CD14-positive monocyte (primary cell): ENCODE measurements around the gene LY6G5B. TPM values are rescaled to one million over a fixed set of nuclear protein-coding genes. Genes with fewer than 3 reads are reported as not detected.
A peak's percentile ranks its signal among the peaks of the same experiment; 100 is the strongest.

Experiments used
- DNase-seq, 3 donors: peaks; one replicate each; pipeline ENCODE4 v3.0.0-alpha.2; 2011 to 2022
- H2AFZ ChIP-seq: 2 replicates; pipeline ENCODE4 v1.6.0; 2012; ENCODE audit warnings: mild to moderate bottlenecking, low read depth, low read length, inconsistent platforms; ENCODE audit not compliant: insufficient read depth, poor library complexity, severe bottlenecking
- H3K27ac ChIP-seq, 2 donors: 1 replicate in 1 of 2; 2 replicates in 1 of 2; pipeline ENCODE4 v1.5.1; 2012 to 2013; ENCODE audit warnings: low read length in 2 of 2, control low read depth in 1 of 2, inconsistent platforms in 1 of 2, low read depth in 1 of 2, mild to moderate bottlenecking in 1 of 2
- H3K27me3 ChIP-seq, 2 donors: one replicate each; pipeline versions ENCODE4 v1.6.0 to v1.6.1; 2011 to 2013; ENCODE audit warnings: low read length in 2 of 2; ENCODE audit not compliant: control insufficient read depth in 2 of 2, insufficient read depth in 2 of 2
- H3K36me3 ChIP-seq, 2 donors: replicated peaks in 1 of 2; 1 replicate in 1 of 2; 2 replicates in 1 of 2; pipeline versions ENCODE4 v1.5.1 to v1.6.1; 2012 to 2013; ENCODE audit warnings: low read length in 2 of 2, control low read depth in 1 of 2, inconsistent platforms in 1 of 2, mild to moderate bottlenecking in 1 of 2; ENCODE audit not compliant: insufficient read depth in 2 of 2, control insufficient read depth in 1 of 2
- H3K4me1 ChIP-seq, 2 donors: 1 replicate in 1 of 2; 2 replicates in 1 of 2; pipeline versions ENCODE4 v1.5.1 to v1.6.1; 2012 to 2013; ENCODE audit warnings: low read length in 2 of 2, control low read depth in 1 of 2, inconsistent platforms in 1 of 2, mild to moderate bottlenecking in 1 of 2, moderate library complexity in 1 of 2; ENCODE audit not compliant: insufficient read depth in 2 of 2, control insufficient read depth in 1 of 2
- H3K4me2 ChIP-seq: replicated peaks from 2 replicates; pipeline ENCODE3; 2012; ENCODE audit warnings: low read length, moderate library complexity, mild to moderate bottlenecking; ENCODE audit not compliant: poor library complexity, severe bottlenecking; ENCODE audit errors: extremely low read depth
- H3K4me3 ChIP-seq, 3 experiments: fragments of 200-600 bp in 1 of 3; sonication (generic) in 1 of 3; replicated peaks in 1 of 3; 1 replicate in 2 of 3; 2 replicates in 1 of 3; pipeline ENCODE4 v1.5.1; 2011 to 2013; ENCODE audit warnings: low read length in 3 of 3, mild to moderate bottlenecking in 3 of 3, control low read depth in 2 of 3, low read depth in 2 of 3, inconsistent platforms in 1 of 3, moderate library complexity in 1 of 3
- H3K79me2 ChIP-seq: 2 replicates; pipeline ENCODE4 v1.6.0; 2012; ENCODE audit warnings: mild to moderate bottlenecking, control low read depth, inconsistent platforms, low read length, moderate library complexity; ENCODE audit not compliant: insufficient read depth
- H3K9ac ChIP-seq: 2 replicates; pipeline ENCODE4 v1.6.0; 2017; ENCODE audit warnings: low read length, mild to moderate bottlenecking; ENCODE audit not compliant: insufficient read depth, poor library complexity, severe bottlenecking
- H3K9me3 ChIP-seq, 2 donors: replicated peaks in 1 of 2; 1 replicate in 1 of 2; 2 replicates in 1 of 2; pipeline versions ENCODE4 v1.5.1 to v1.6.1; 2012 to 2013; ENCODE audit warnings: low read length in 2 of 2, control low read depth in 1 of 2; ENCODE audit not compliant: control insufficient read depth in 1 of 2, insufficient read depth in 1 of 2
- H4K20me1 ChIP-seq: 2 replicates; pipeline ENCODE4 v1.6.0; 2012; ENCODE audit warnings: mild to moderate bottlenecking, low read length, control low read depth, moderate library complexity; ENCODE audit not compliant: insufficient read depth
- H3K27ac Mint-ChIP-seq, 7 donors: one replicate each; pipeline ENCODE4 v1.8.0; 2020; ENCODE audit warnings: mild to moderate bottlenecking in 7 of 7, mixed read lengths in 7 of 7, moderate library complexity in 6 of 7, inconsistent platforms in 2 of 7
- H3K27me3 Mint-ChIP-seq, 3 donors: one replicate each; pipeline ENCODE4 v1.8.0; 2021 to 2022; ENCODE audit warnings: low read depth in 3 of 3, mild to moderate bottlenecking in 3 of 3, mixed read lengths in 3 of 3, moderate library complexity in 3 of 3, inconsistent platforms in 1 of 3
- H3K36me3 Mint-ChIP-seq, 2 donors: one replicate each; pipeline ENCODE4 v1.8.0; 2020; ENCODE audit warnings: mixed read lengths in 2 of 2, inconsistent platforms in 1 of 2, mild to moderate bottlenecking in 1 of 2
- H3K4me1 Mint-ChIP-seq: one replicate; pipeline ENCODE4 v1.8.0; 2020; ENCODE audit warnings: mild to moderate bottlenecking, mixed read lengths
- H3K4me3 Mint-ChIP-seq, 2 donors: one replicate each; pipeline ENCODE4 v1.8.0; 2020; ENCODE audit warnings: mild to moderate bottlenecking in 2 of 2, mixed read lengths in 2 of 2, moderate library complexity in 1 of 2
- H3K9me3 Mint-ChIP-seq, 7 donors: one replicate each; pipeline ENCODE4 v1.8.0; 2020 to 2022; ENCODE audit warnings: mixed read lengths in 7 of 7, mild to moderate bottlenecking in 6 of 7, moderate library complexity in 6 of 7, inconsistent platforms in 2 of 7
- WGBS: methylation state at CpG from one replicate; pipeline ENCODE4 v1.1.5; 2013; ENCODE audit warnings: missing lambda C conversion rate; ENCODE audit not compliant: insufficient coverage; 5-methylcytosine and 5-hydroxymethylcytosine counted together
- intact Hi-C, 2 donors: fragments of 100-400 bp; cut with micrococcal nuclease; formaldehyde crosslinking; loops; one replicate each; pipeline versions ENCODE4 v1.15.0 to v1.15.1; 2023
- polyA plus RNA-seq, 3 donors: library from polyadenylated mRNA; depleted of rRNA in 1 of 3; unstranded in 2 of 3; stranded (reverse) in 1 of 3; fragments of 300-500 nt in 2 of 3; fragments of >200 nt in 1 of 3; fragmentation: Illumina TruSeq in 2 of 3; gene quantifications; 1 replicate in 2 of 3; 2 replicates in 1 of 3; pipeline ENCODE4 v1.2.3, GENCODE V29; 2012 to 2021
- TF ChIP-seq, protein P1 (sequence below): fragments of 200-600 bp; IDR thresholded peaks from one replicate; pipeline ENCODE4 v1.8.0; 2022; ENCODE audit warnings: antibody characterized with exemption, mild to moderate bottlenecking

The LY6G5B gene
- polyA plus RNA-seq, 3 donors: 0.17 to 55.1 TPM; not detected in 1

DNA sequence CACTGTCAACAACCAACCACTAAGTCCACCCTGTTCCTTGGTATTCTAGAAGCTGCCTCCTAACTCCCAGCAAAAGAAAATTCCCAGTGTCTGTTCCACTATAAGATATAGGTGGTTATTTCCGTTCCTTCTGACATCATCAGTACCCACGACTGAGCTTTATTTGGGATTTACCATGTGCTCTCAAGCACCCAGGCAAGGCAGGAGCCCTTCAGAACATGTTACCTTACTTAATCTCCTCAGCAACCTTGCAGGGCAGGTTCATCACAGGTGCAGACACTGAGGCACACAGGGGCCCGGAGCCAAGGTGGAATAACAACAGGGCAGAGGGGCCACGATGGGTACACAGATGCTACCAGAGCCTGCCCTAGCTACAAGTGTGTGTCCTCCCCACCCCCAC is 22.6 kb downstream of the LY6G5B start:
- H3K4me1 Mint-ChIP-seq: peaks cover 15% of the 10 kb centered on the region
- peaks cover 0 to 3% (median 1%) of the 10 kb centered on the region in 3 donors for H3K27me3 Mint-ChIP-seq
- H3K27ac Mint-ChIP-seq: peak overlapping the region in 1 of 7 donors; percentile 63
- Histone ChIP-seq H4K20me1 (peaks cover 29% of the 10 kb centered on the region), H3K4me2 (no peak overlapping the region), H3K79me2 (peaks cover 8% of the 10 kb centered on the region), H3K36me3 (peaks cover 85 to 98% of the 10 kb centered on the region in 2 donors), H3K27ac (no peak overlapping the region), H3K4me3 (no peak overlapping the region), H2AFZ (no peak overlapping the region), H3K9ac (no peak overlapping the region), H3K4me1 (peaks cover 9 to 10% of the 10 kb centered on the region in 2 donors), H3K9me3 (no peaks in the 10 kb centered on the region), H3K27me3 (no peaks in the 10 kb centered on the region)
- 90% methylated on average over 2 of the region's 4 CpGs for WGBS
- DNase-seq: no peak
- no peaks in the 10 kb centered on the region for H3K9me3 Mint-ChIP-seq
- no peak overlapping the region for H3K4me3 Mint-ChIP-seq
- intact Hi-C loops: no loop called here
- peaks cover 82 to 94% of the 10 kb centered on the region in 2 donors for H3K36me3 Mint-ChIP-seq
- TF ChIP-seq, protein P1, sequence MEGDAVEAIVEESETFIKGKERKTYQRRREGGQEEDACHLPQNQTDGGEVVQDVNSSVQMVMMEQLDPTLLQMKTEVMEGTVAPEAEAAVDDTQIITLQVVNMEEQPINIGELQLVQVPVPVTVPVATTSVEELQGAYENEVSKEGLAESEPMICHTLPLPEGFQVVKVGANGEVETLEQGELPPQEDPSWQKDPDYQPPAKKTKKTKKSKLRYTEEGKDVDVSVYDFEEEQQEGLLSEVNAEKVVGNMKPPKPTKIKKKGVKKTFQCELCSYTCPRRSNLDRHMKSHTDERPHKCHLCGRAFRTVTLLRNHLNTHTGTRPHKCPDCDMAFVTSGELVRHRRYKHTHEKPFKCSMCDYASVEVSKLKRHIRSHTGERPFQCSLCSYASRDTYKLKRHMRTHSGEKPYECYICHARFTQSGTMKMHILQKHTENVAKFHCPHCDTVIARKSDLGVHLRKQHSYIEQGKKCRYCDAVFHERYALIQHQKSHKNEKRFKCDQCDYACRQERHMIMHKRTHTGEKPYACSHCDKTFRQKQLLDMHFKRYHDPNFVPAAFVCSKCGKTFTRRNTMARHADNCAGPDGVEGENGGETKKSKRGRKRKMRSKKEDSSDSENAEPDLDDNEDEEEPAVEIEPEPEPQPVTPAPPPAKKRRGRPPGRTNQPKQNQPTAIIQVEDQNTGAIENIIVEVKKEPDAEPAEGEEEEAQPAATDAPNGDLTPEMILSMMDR: no peak

DNA sequence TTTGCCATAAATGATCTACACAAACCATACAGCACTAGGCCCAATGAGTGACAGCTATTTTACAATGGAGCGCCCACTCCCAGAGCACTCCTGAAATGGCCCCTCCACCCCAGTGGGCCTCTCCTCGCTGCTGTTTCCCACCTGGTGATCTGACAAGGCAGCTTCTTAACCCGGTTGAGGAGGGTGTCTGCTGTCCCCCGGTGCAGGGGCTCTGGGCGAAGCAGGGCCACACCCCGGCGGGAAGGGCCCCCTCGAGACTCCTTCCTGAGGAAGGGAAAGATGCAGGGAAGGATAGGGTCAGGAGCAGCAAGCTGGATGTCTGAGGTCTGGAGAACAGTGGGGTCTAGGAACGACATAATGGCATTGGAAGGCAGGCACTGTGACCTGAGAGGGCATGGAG is 23.1 kb downstream of the LY6G5B start:
- peaks cover 82 to 94% of the 10 kb centered on the region in 2 donors for H3K36me3 Mint-ChIP-seq
- TF ChIP-seq, protein P1: no peak
- intact Hi-C loops: no loop called here

More for the DNA sequence above, 23.1 kb downstream of the LY6G5B start:
- DNase-seq: no peak
- peaks cover 13% of the 10 kb centered on the region for H3K79me2 ChIP-seq
- 91% methylated on average over 8 of the region's 9 CpGs for WGBS
- peaks cover 20% of the 10 kb centered on the region for H3K4me1 Mint-ChIP-seq
- no peak overlapping the region for H3K9ac ChIP-seq
- H4K20me1 ChIP-seq: peaks cover 34% of the 10 kb centered on the region
- H3K4me3 Mint-ChIP-seq: no peak overlapping the region
- no peak overlapping the region for H3K27ac ChIP-seq
- no peaks in the 10 kb centered on the region for H3K27me3 ChIP-seq
- H3K4me1 ChIP-seq: peaks cover 9 to 10% of the 10 kb centered on the region in 2 donors
- no peak overlapping the region for H3K4me3 ChIP-seq
- H3K4me2 ChIP-seq: no peak overlapping the region
- H3K27ac Mint-ChIP-seq: peak overlapping the region in 1 of 7 donors; percentile 42
- H3K27me3 Mint-ChIP-seq: peaks cover 0 to under 1% (median 0%) of the 10 kb centered on the region in 3 donors
- no peak overlapping the region for H2AFZ ChIP-seq
- peaks cover 82 to 98% of the 10 kb centered on the region in 2 donors for H3K36me3 ChIP-seq
- no peaks in the 10 kb centered on the region for H3K9me3 ChIP-seq
- no peaks in the 10 kb centered on the region for H3K9me3 Mint-ChIP-seq
